Activated naive CD4-positive, alpha-beta T cell treated with anti-CD3 and anti-CD28 coated beads, Interleukin-2, amount 50 U/mL, for 24 hours (primary cell): Measurements from ENCODE around the gene ARHGAP20.

Experiments
- H3K27ac Mint-ChIP-seq: one replicate; pipeline ENCODE4 v1.8.0; 2021; ENCODE audit warnings: mild to moderate bottlenecking, mixed read lengths
- H3K27me3 Mint-ChIP-seq: one replicate; pipeline ENCODE4 v1.8.0; 2021; ENCODE audit warnings: mixed read lengths
- H3K36me3 Mint-ChIP-seq: one replicate; pipeline ENCODE4 v1.8.0; 2021; ENCODE audit warnings: mixed read lengths
- H3K4me1 Mint-ChIP-seq: one replicate; pipeline ENCODE4 v1.8.0; 2021; ENCODE audit warnings: mixed read lengths
- H3K4me3 Mint-ChIP-seq: one replicate; pipeline ENCODE4 v1.8.0; 2021; ENCODE audit warnings: mild to moderate bottlenecking, mixed read lengths
- H3K9me3 Mint-ChIP-seq: one replicate; pipeline ENCODE4 v1.8.0; 2021; ENCODE audit warnings: mixed read lengths

The ARHGAP20 gene

GRCh38 chr11:110711776-110712658 is at the start of gene ARHGAP20:
Gene ARHGAP20, minus strand, starts transcription at chr11:110712437. Its CDS starts 206 bp downstream, at chr11:110712231.
- Mint-ChIP-seq H3K27ac (no peak within 1 kb of the TSS), H3K9me3 (peaks cover 5% of the 10 kb centered on the region), H3K4me1 (peaks cover 21% of the 10 kb centered on the region), H3K4me3 (peak within 1 kb of the TSS; percentile 60), H3K36me3 (peaks cover 1% of the 10 kb centered on the region), H3K27me3 (peaks cover 54% of the 10 kb centered on the region)

GRCh38 chr11:110761991-110762390 is 49.8 kb upstream of the ARHGAP20 start:
- Mint-ChIP-seq H3K4me3 (no peak overlapping the region), H3K4me1 (no peaks in the 10 kb centered on the region), H3K36me3 (no peaks in the 10 kb centered on the region), H3K27me3 (peaks cover 8% of the 10 kb centered on the region), H3K27ac (no peak overlapping the region), H3K9me3 (peaks cover 5% of the 10 kb centered on the region)

GRCh38 chr11:110761131-110761530 is 48.9 kb upstream of the ARHGAP20 start:
- Mint-ChIP-seq H3K27ac (no peak overlapping the region), H3K9me3 (peaks cover 5% of the 10 kb centered on the region), H3K36me3 (no peaks in the 10 kb centered on the region), H3K4me3 (no peak overlapping the region), H3K4me1 (no peaks in the 10 kb centered on the region), H3K27me3 (peaks cover 8% of the 10 kb centered on the region)

GRCh38 chr11:110759972-110760381 is 47.7 kb upstream of the ARHGAP20 start:
- Mint-ChIP-seq H3K4me3 (no peak overlapping the region), H3K27me3 (peaks cover 8% of the 10 kb centered on the region), H3K36me3 (no peaks in the 10 kb centered on the region), H3K27ac (no peak overlapping the region), H3K4me1 (no peaks in the 10 kb centered on the region), H3K9me3 (peaks cover 5% of the 10 kb centered on the region)

- Mint-ChIP-seq H3K4me3 (no peak overlapping the region), H3K27ac (no peak overlapping the region), H3K4me1 (no peaks in the 10 kb centered on the region), H3K27me3 (peaks cover 8% of the 10 kb centered on the region), H3K9me3 (peaks cover 5% of the 10 kb centered on the region), H3K36me3 (no peaks in the 10 kb centered on the region)
Observed at GRCh38 chr11:110757962-110758755, 45.9 kb upstream of the ARHGAP20 start.

- peaks cover 8% of the 10 kb centered on the region for H3K9me3 Mint-ChIP-seq
- no peaks in the 10 kb centered on the region for H3K36me3 Mint-ChIP-seq
- H3K4me1 Mint-ChIP-seq = no peaks in the 10 kb centered on the region
- H3K27ac Mint-ChIP-seq = no peak overlapping the region
- no peak overlapping the region for H3K4me3 Mint-ChIP-seq
- peaks cover 8% of the 10 kb centered on the region for H3K27me3 Mint-ChIP-seq
Observed at GRCh38 chr11:110757066-110757465, 44.8 kb upstream of the ARHGAP20 start.

- peaks cover 16% of the 10 kb centered on the region for H3K9me3 Mint-ChIP-seq
- H3K27ac Mint-ChIP-seq = no peak overlapping the region
- H3K36me3 Mint-ChIP-seq = peaks cover 1% of the 10 kb centered on the region
- peaks cover 11% of the 10 kb centered on the region for H3K27me3 Mint-ChIP-seq
- H3K4me1 Mint-ChIP-seq = no peaks in the 10 kb centered on the region
- no peak overlapping the region for H3K4me3 Mint-ChIP-seq
Observed at GRCh38 chr11:110755941-110756340, 43.7 kb upstream of the ARHGAP20 start.

- peaks cover 1% of the 10 kb centered on the region for H3K36me3 Mint-ChIP-seq
- peaks cover 8% of the 10 kb centered on the region for H3K27me3 Mint-ChIP-seq
Observed at GRCh38 chr11:110752890-110753289, 40.7 kb upstream of the ARHGAP20 start.

GRCh38 chr11:110750100-110750499 is 37.9 kb upstream of the ARHGAP20 start:
- no peak overlapping the region for H3K27ac Mint-ChIP-seq
- H3K27me3 Mint-ChIP-seq = peaks cover 3% of the 10 kb centered on the region
- H3K4me3 Mint-ChIP-seq = no peak overlapping the region
- no peaks in the 10 kb centered on the region for H3K4me1 Mint-ChIP-seq
- peaks cover 11% of the 10 kb centered on the region for H3K9me3 Mint-ChIP-seq
- H3K36me3 Mint-ChIP-seq = peaks cover 1% of the 10 kb centered on the region

More at GRCh38 chr11:110752890-110753289, 40.7 kb upstream of the ARHGAP20 start:
- Mint-ChIP-seq H3K4me3 (no peak overlapping the region), H3K27ac (no peak overlapping the region), H3K4me1 (no peaks in the 10 kb centered on the region), H3K9me3 (peaks cover 11% of the 10 kb centered on the region)

GRCh38 chr11:110747531-110747930 is 35.3 kb upstream of the ARHGAP20 start:
- Mint-ChIP-seq H3K4me3 (no peak overlapping the region), H3K4me1 (no peaks in the 10 kb centered on the region), H3K27me3 (peaks cover 3% of the 10 kb centered on the region), H3K36me3 (peaks cover 1% of the 10 kb centered on the region), H3K9me3 (peaks cover 9% of the 10 kb centered on the region), H3K27ac (no peak overlapping the region)

GRCh38 chr11:110738641-110739040 is 26.4 kb upstream of the ARHGAP20 start:
- Mint-ChIP-seq H3K36me3 (no peaks in the 10 kb centered on the region), H3K27me3 (peaks cover 2% of the 10 kb centered on the region), H3K4me1 (no peaks in the 10 kb centered on the region), H3K27ac (no peak overlapping the region), H3K9me3 (no peaks in the 10 kb centered on the region), H3K4me3 (no peak overlapping the region)

- H3K27me3 Mint-ChIP-seq = peaks cover 6% of the 10 kb centered on the region
- no peaks in the 10 kb centered on the region for H3K4me1 Mint-ChIP-seq
- no peaks in the 10 kb centered on the region for H3K9me3 Mint-ChIP-seq
- H3K4me3 Mint-ChIP-seq = no peak overlapping the region
- no peaks in the 10 kb centered on the region for H3K36me3 Mint-ChIP-seq
- H3K27ac Mint-ChIP-seq = no peak overlapping the region
Observed at GRCh38 chr11:110737593-110737992, 25.4 kb upstream of the ARHGAP20 start.

- Mint-ChIP-seq H3K4me3 (no peak overlapping the region), H3K9me3 (no peaks in the 10 kb centered on the region), H3K27me3 (peaks cover 8% of the 10 kb centered on the region), H3K36me3 (no peaks in the 10 kb centered on the region), H3K4me1 (no peaks in the 10 kb centered on the region), H3K27ac (no peak overlapping the region)
Observed at GRCh38 chr11:110736171-110736553, 23.9 kb upstream of the ARHGAP20 start.

- peaks cover 13% of the 10 kb centered on the region for H3K27me3 Mint-ChIP-seq
- H3K4me3 Mint-ChIP-seq = no peak overlapping the region
- no peak overlapping the region for H3K27ac Mint-ChIP-seq
- H3K4me1 Mint-ChIP-seq = no peaks in the 10 kb centered on the region
- H3K36me3 Mint-ChIP-seq = no peaks in the 10 kb centered on the region
- H3K9me3 Mint-ChIP-seq = no peaks in the 10 kb centered on the region
Observed at GRCh38 chr11:110735455-110736170, 23.4 kb upstream of the ARHGAP20 start.

- no peaks in the 10 kb centered on the region for H3K9me3 Mint-ChIP-seq
- H3K4me3 Mint-ChIP-seq = no peak overlapping the region
- no peak overlapping the region for H3K27ac Mint-ChIP-seq
Observed at GRCh38 chr11:110734790-110735189, 22.6 kb upstream of the ARHGAP20 start.

More at GRCh38 chr11:110734790-110735189, 22.6 kb upstream of the ARHGAP20 start:
- Mint-ChIP-seq H3K27me3 (peaks cover 13% of the 10 kb centered on the region), H3K36me3 (no peaks in the 10 kb centered on the region), H3K4me1 (no peaks in the 10 kb centered on the region)
